PFSK-1 (cell line): Measurements from ENCODE around the gene SRA1.

Experiments
- POLR2AphosphoS5 ChIP-seq: IDR thresholded peaks from 2 replicates; pipeline ENCODE4 v1.6.1; 2012; ENCODE audit warnings: low read depth, mild to moderate bottlenecking, control low read depth, low read length, moderate library complexity
- SIN3A ChIP-seq: IDR thresholded peaks from 2 replicates; pipeline ENCODE4 v1.6.1; 2012; ENCODE audit warnings: mild to moderate bottlenecking, low read length, moderate library complexity, borderline replicate concordance; ENCODE audit not compliant: insufficient read depth

DNA sequence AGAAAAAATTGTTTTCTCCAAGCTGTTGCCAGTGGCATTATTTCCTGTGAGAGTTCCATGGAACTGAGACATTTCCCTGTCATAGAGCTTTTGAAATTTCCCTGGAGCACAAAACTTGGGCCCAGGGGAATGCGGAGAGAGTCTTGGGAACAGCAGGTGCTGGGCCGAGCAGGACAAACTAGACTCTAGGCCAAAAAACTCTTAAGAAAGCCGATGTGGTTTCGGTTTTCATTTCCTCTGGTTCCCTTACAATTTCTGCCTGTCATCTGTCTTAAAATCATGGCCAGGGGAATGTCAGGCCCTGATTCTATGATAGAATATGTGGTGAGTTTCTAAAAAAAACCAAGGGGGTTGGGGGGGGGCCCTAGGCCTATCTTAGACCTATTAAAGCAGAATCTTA lies 11.9 kb upstream of the SRA1 start:
- TF ChIP-seq SIN3A, result no peak
- TF ChIP-seq POLR2AphosphoS5, result no peak
